Fibroblast of lung (primary cell): ENCODE measurements around the gene ADAR. TPM values are rescaled to one million over a fixed set of nuclear protein-coding genes. Genes with fewer than 3 reads are reported as not detected.

Experiments used
- DNase-seq, 2 donors: peaks; one replicate each; pipeline versions ENCODE4 v3.0.0 to v3.0.0-alpha.2; 2010; ENCODE audit warnings: low read depth in 2 of 2
- H2AFZ ChIP-seq: 2 replicates; pipeline ENCODE4 v1.5.1; 2012; ENCODE audit warnings: low read length, control low read depth, inconsistent platforms
- H3K27ac ChIP-seq: 2 replicates; pipeline ENCODE4 v1.5.1; 2011; ENCODE audit warnings: low read length, control low read depth; ENCODE audit not compliant: insufficient read depth
- H3K27me3 ChIP-seq: 2 replicates; pipeline ENCODE4 v1.5.1; 2011; ENCODE audit warnings: mild to moderate bottlenecking, low read length; ENCODE audit not compliant: control insufficient read depth, insufficient read depth
- H3K36me3 ChIP-seq: 2 replicates; pipeline ENCODE4 v1.5.1; 2011; ENCODE audit warnings: low read length; ENCODE audit not compliant: control insufficient read depth, insufficient read depth
- H3K4me1 ChIP-seq: 2 replicates; pipeline ENCODE4 v1.5.1; 2011; ENCODE audit warnings: low read length; ENCODE audit not compliant: control insufficient read depth, insufficient read depth; ENCODE audit errors: extremely low read depth
- H3K4me2 ChIP-seq: 2 replicates; pipeline ENCODE4 v1.5.1; 2011; ENCODE audit warnings: low read length, control low read depth; ENCODE audit not compliant: insufficient read depth; ENCODE audit errors: extremely low read depth
- H3K4me3 ChIP-seq, 4 experiments: fragments of 200-600 bp in 1 of 4; sonication (generic) in 1 of 4; replicated peaks in 1 of 4; 2 replicates each; pipeline ENCODE4 v1.5.1; 2011 to 2016; ENCODE audit warnings: low read length in 4 of 4, low read depth in 3 of 4, mild to moderate bottlenecking in 3 of 4, control low read depth in 2 of 4, inconsistent platforms in 1 of 4, mixed read lengths in 1 of 4; ENCODE audit not compliant: insufficient read depth in 1 of 4; ENCODE audit errors: control extremely low read depth in 1 of 4
- H3K79me2 ChIP-seq: 2 replicates; pipeline ENCODE4 v1.5.1; 2012; ENCODE audit warnings: mild to moderate bottlenecking, low read length, inconsistent platforms; ENCODE audit not compliant: control insufficient read depth, insufficient read depth
- H3K9ac ChIP-seq: 2 replicates; pipeline ENCODE4 v1.5.1; 2011; ENCODE audit warnings: mild to moderate bottlenecking, low read length, control low read depth; ENCODE audit not compliant: insufficient read depth
- H3K9me3 ChIP-seq: 2 replicates; pipeline ENCODE4 v1.5.1; 2012; ENCODE audit warnings: low read depth, low read length; ENCODE audit not compliant: control insufficient read depth, insufficient read depth
- H4K20me1 ChIP-seq: 2 replicates; pipeline ENCODE4 v1.5.1; 2011; ENCODE audit warnings: low read length; ENCODE audit not compliant: control insufficient read depth, insufficient read depth; ENCODE audit errors: extremely low read depth
- EZH2 ChIP-seq: IDR thresholded peaks from 2 replicates; pipeline ENCODE4 v1.5.1; 2012; ENCODE audit warnings: low read length, control low read depth, mild to moderate bottlenecking; ENCODE audit errors: missing control alignments
- polyA plus RNA-seq, 2 donors: library from polyadenylated mRNA; depleted of rRNA in 1 of 2; stranded (reverse) in 1 of 2; unstranded in 1 of 2; fragments of >200 nt; gene quantifications; 2 replicates each; pipeline ENCODE4 v1.2.1, GENCODE V29; 2011 to 2012; ENCODE audit warnings: missing spikeins in 1 of 2
- total RNA-seq: library from RNA; depleted of rRNA; stranded (reverse); fragments of >200 nt; gene quantifications from 2 replicates; pipeline ENCODE4 v1.2.1, GENCODE V29; 2014
- TF ChIP-seq, protein P1 (sequence below), 2 donors: IDR thresholded peaks in 1 of 2; conservative IDR thresholded peaks in 1 of 2; 1 replicate in 1 of 2; 2 replicates in 1 of 2; pipeline ENCODE4 v1.5.1; 2011 to 2012; ENCODE audit warnings: low read length in 2 of 2, control low read depth in 1 of 2, inconsistent platforms in 1 of 2, low read depth in 1 of 2, mild to moderate bottlenecking in 1 of 2

The ADAR gene
- total and polyA plus RNA-seq, 2 donors (not counting 1 experiment from before 2014, with no cell fraction given), result 98.4 to 140 TPM

DNA sequence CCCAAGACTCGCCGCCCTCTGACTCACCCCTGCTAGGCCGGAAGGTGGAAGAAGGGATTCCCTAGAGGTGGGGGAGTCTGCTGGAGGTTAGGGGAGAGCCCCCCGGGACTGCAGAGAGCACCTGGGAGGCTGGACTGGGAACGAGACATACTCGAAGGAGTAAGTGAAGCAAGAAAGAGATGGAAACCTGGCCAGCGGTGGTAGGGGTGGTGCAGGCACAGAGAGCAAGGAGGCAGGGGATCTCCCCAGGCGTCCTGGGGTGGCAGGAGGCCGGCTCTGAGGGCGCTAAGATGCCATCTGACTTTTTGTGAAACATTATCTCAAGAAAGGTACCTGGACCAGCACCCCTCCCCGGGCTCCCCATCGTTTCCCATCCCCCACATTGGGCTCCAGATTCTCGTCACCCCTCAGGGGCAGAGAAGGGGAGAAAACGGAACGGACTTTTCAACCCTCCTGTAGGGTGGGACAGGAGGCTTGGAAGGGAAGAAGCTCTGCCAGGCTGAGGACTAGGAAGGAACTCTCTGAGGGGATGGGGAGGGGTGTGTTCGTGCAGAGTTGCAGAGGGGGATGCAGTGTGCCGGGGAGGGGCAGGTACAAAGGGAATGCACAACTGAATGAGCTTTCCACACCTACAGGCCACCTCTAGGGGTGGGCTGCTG lies 39.7 kb downstream of the ADAR start:
- peak overlapping the region; percentile 59 for H3K4me2 ChIP-seq
- no peak for DNase-seq
- no peaks in the 10 kb centered on the region for H3K4me1 ChIP-seq
- H3K4me3 ChIP-seq, result no peak overlapping the region
- H3K9ac ChIP-seq, result no peak overlapping the region
- H3K9me3 ChIP-seq, result no peaks in the 10 kb centered on the region
- TF ChIP-seq EZH2, result peak; percentile 40
- TF ChIP-seq, protein P1, sequence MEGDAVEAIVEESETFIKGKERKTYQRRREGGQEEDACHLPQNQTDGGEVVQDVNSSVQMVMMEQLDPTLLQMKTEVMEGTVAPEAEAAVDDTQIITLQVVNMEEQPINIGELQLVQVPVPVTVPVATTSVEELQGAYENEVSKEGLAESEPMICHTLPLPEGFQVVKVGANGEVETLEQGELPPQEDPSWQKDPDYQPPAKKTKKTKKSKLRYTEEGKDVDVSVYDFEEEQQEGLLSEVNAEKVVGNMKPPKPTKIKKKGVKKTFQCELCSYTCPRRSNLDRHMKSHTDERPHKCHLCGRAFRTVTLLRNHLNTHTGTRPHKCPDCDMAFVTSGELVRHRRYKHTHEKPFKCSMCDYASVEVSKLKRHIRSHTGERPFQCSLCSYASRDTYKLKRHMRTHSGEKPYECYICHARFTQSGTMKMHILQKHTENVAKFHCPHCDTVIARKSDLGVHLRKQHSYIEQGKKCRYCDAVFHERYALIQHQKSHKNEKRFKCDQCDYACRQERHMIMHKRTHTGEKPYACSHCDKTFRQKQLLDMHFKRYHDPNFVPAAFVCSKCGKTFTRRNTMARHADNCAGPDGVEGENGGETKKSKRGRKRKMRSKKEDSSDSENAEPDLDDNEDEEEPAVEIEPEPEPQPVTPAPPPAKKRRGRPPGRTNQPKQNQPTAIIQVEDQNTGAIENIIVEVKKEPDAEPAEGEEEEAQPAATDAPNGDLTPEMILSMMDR (conservative IDR thresholded peaks at IDR 0.05 in 1 of 2, IDR thresholded peaks at IDR 0.05 in 1 of 2; ENCODE audit: low read depth in 1 of 2, low read length in 2 of 2), result no peak
- H2AFZ ChIP-seq, result no peak overlapping the region
- no peaks in the 10 kb centered on the region for H3K79me2 ChIP-seq
- no peak overlapping the region for H3K27ac ChIP-seq
- no peaks in the 10 kb centered on the region for H4K20me1 ChIP-seq
- peaks cover 13% of the 10 kb centered on the region for H3K27me3 ChIP-seq
- no peaks in the 10 kb centered on the region for H3K36me3 ChIP-seq

DNA sequence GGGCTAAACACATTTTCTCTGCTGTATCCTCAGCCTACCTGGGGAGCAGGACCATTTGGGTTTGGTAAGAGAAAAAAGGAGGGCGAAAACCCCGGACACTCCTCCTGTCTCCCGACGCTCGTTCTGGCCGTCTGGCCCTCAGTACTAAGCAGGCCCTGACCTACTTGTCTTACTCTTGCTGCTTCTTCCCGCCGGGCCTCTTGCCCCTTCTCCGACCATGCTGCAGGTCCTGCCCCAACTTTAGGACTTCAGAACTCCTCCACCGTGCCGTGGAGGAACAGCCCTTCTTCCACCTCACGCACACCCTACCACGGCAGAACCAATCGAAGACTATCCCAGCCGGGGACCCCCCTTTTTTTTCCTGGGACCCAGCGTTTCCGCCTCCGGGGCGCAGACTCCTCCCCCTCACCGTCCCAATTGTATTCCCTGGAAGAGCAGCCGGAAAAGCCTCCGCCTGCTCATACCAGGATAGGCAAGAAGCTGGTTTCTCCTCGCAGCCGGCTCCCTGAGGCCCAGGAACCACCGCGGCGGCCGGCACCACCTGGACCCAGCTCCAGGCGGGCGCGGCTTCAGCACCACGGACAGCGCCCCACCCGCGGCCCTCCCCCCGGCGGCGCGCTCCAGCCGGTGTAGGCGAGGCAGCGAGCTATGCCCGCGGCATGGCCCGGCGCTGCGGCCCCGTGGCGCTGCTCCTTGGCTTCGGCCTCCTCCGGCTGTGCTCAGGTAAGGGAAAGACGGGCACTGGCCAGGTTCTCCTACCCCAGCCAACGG lies 40.4 kb downstream of the ADAR start, which contains the start of gene CHRNB2:
CHRNB2 (plus strand) TSS at position 393 of the 771 bp plus-strand sequence; CDS start at position 660, 267 bp downstream.
- no peak within 1 kb of the TSS for H3K27ac ChIP-seq
- TF ChIP-seq EZH2, result no peak
- TF ChIP-seq, protein P1 (conservative IDR thresholded peaks at IDR 0.05 in 1 of 2, IDR thresholded peaks at IDR 0.05 in 1 of 2; ENCODE audit: low read depth in 1 of 2, low read length in 2 of 2), result no peak
- H2AFZ ChIP-seq, result no peak within 1 kb of the TSS

DNA sequence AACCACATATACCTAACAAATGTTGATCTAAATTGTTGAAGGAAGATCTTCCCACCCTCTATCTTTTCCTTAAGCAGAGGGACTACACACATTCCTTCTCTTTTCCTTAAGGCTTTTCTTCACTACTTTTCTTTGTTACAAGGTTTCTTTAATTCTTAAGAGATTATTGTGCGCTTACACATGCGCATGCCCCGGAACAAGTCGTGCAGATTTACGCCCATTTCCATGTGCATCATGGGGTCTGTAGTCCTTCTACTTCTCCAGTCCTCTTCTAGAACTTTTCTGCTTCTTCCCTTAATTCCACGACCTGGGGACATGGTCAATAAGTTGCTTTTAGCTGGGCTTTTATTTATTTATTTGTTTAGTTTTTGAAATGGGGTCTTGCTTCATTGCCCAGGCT lies 42.1 kb downstream of the ADAR start:
- H3K4me2 ChIP-seq, result no peak overlapping the region
- TF ChIP-seq EZH2, result no peak

More for the DNA sequence above, 40.4 kb downstream of the ADAR start, which contains the start of gene CHRNB2:
- no peaks in the 10 kb centered on the region for H3K36me3 ChIP-seq
- DNase-seq, result peak; percentile 33
- peaks cover 13% of the 10 kb centered on the region for H3K27me3 ChIP-seq
- peak within 1 kb of the TSS in 1 of 4 experiments; percentile 14 for H3K4me3 ChIP-seq
- no peaks in the 10 kb centered on the region for H3K9me3 ChIP-seq
- no peaks in the 10 kb centered on the region for H3K79me2 ChIP-seq
- no peaks in the 10 kb centered on the region for H3K4me1 ChIP-seq
- H4K20me1 ChIP-seq, result no peaks in the 10 kb centered on the region
- peak within 1 kb of the TSS; percentile 59 for H3K4me2 ChIP-seq
- no peak within 1 kb of the TSS for H3K9ac ChIP-seq

More for the DNA sequence above, 42.1 kb downstream of the ADAR start:
- no peaks in the 10 kb centered on the region for H3K9me3 ChIP-seq
- DNase-seq, result no peak
- no peak overlapping the region for H3K4me3 ChIP-seq
- no peaks in the 10 kb centered on the region for H3K4me1 ChIP-seq
- H3K9ac ChIP-seq, result no peak overlapping the region
- peaks cover 13% of the 10 kb centered on the region for H3K27me3 ChIP-seq
- H2AFZ ChIP-seq, result no peak overlapping the region
- H4K20me1 ChIP-seq, result no peaks in the 10 kb centered on the region
- H3K27ac ChIP-seq, result no peak overlapping the region
- no peaks in the 10 kb centered on the region for H3K36me3 ChIP-seq
- H3K79me2 ChIP-seq, result no peaks in the 10 kb centered on the region
